GM19395 (cell line): Measurements from ENCODE around the gene PTRH2.

Experiments used
- ATAC-seq: cut with Tn5 transposase; IDR thresholded peaks from one replicate; pipeline ENCODE4 v1.9.1; 2021; ENCODE audit warnings: mild to moderate bottlenecking, moderate library complexity; ENCODE audit not compliant: unreplicated experiment

Gene PTRH2

GRCh38 chr17:59722623-59723022 is 15.4 kb upstream of the PTRH2 start:
- ATAC-seq = no peak

GRCh38 chr17:59719526-59719925 is 12.3 kb upstream of the PTRH2 start:
- ATAC-seq = no peak

- no peak for ATAC-seq
Measured at GRCh38 chr17:59716427-59716826, 9.2 kb upstream of the PTRH2 start.

- no peak for ATAC-seq
Measured at GRCh38 chr17:59714255-59714654, 7.0 kb upstream of the PTRH2 start.

GRCh38 chr17:59712862-59713261 is 5.6 kb upstream of the PTRH2 start:
- no peak for ATAC-seq

- ATAC-seq = no peak
Measured at GRCh38 chr17:59711936-59712335, 4.7 kb upstream of the PTRH2 start.

- ATAC-seq = no peak
Measured at GRCh38 chr17:59707971-59708430, 771 bp upstream of the PTRH2 start.

- no peak for ATAC-seq
Measured at GRCh38 chr17:59702304-59702703, 4.9 kb downstream of the PTRH2 start.

GRCh38 chr17:59699786-59700185 is 7.4 kb downstream of the PTRH2 start:
- ATAC-seq = no peak

GRCh38 chr17:59699218-59699617 is 8.0 kb downstream of the PTRH2 start:
- ATAC-seq = no peak

- ATAC-seq = no peak
Measured at GRCh38 chr17:59698143-59698542, 9.1 kb downstream of the PTRH2 start.

GRCh38 chr17:59696682-59697277 is 10.4 kb downstream of the PTRH2 start:
- no peak for ATAC-seq

- no peak for ATAC-seq
Measured at GRCh38 chr17:59695945-59696681, 11.1 kb downstream of the PTRH2 start.

- ATAC-seq = no peak
Measured at GRCh38 chr17:59694344-59694743, 12.9 kb downstream of the PTRH2 start.

- ATAC-seq = no peak
Measured at GRCh38 chr17:59693582-59693981, 13.6 kb downstream of the PTRH2 start.

- no peak for ATAC-seq
Measured at GRCh38 chr17:59688496-59688895, 18.7 kb downstream of the PTRH2 start.

- ATAC-seq = no peak
Measured at GRCh38 chr17:59688008-59688407, 19.2 kb downstream of the PTRH2 start.

- ATAC-seq = no peak
Measured at GRCh38 chr17:59684967-59685366, 22.3 kb downstream of the PTRH2 start.

GRCh38 chr17:59683283-59683682 is 23.9 kb downstream of the PTRH2 start:
- no peak for ATAC-seq

- ATAC-seq = no peak
Measured at GRCh38 chr17:59680314-59680713, 26.9 kb downstream of the PTRH2 start.

- ATAC-seq = no peak
Measured at GRCh38 chr17:59678918-59679317, 28.3 kb downstream of the PTRH2 start.

- ATAC-seq = no peak
Measured at GRCh38 chr17:59676716-59677115, 30.5 kb downstream of the PTRH2 start.

- ATAC-seq = no peak
Measured at GRCh38 chr17:59675231-59675630, 32.0 kb downstream of the PTRH2 start.
